Muscle of leg (tissue), 11 donors: Measurements from ENCODE around the gene KICS2. TPM values are rescaled to one million over a fixed set of nuclear protein-coding genes. Genes with fewer than 3 reads are reported as not detected.

Experiments used
- DNase-seq: peaks from one replicate; pipeline ENCODE4 v3.0.0; 2013
- H3K27ac ChIP-seq: one replicate; pipeline ENCODE4 v1.5.1; 2013; ENCODE audit warnings: mild to moderate bottlenecking, low read length, control low read depth
- H3K27me3 ChIP-seq: one replicate; pipeline ENCODE4 v1.6.1; 2013; ENCODE audit warnings: low read length; ENCODE audit not compliant: control insufficient read depth, insufficient read depth
- H3K36me3 ChIP-seq: one replicate; pipeline ENCODE4 v1.6.1; 2013; ENCODE audit warnings: low read length; ENCODE audit not compliant: control insufficient read depth, insufficient read depth
- H3K4me1 ChIP-seq: one replicate; pipeline ENCODE4 v1.6.1; 2013; ENCODE audit warnings: low read length; ENCODE audit not compliant: control insufficient read depth, insufficient read depth
- H3K4me3 ChIP-seq: one replicate; pipeline ENCODE4 v1.5.1; 2013; ENCODE audit warnings: low read length, control low read depth
- H3K9me3 ChIP-seq: replicated peaks from 2 replicates; pipeline ENCODE4 v1.6.1; 2013; ENCODE audit warnings: low read depth, low read length; ENCODE audit not compliant: control insufficient read depth
- WGBS: methylation state at CpG from one replicate; pipeline ENCODE4 v1.1.5; 2013; ENCODE audit warnings: missing lambda C conversion rate; ENCODE audit not compliant: insufficient coverage; 5-methylcytosine and 5-hydroxymethylcytosine counted together
- polyA plus RNA-seq, 8 donors: library from polyadenylated mRNA; unstranded; fragments of 120-200 nt; gene quantifications; one replicate each; pipeline versions ENCODE4 v1.2.1 to v1.2.3, GENCODE V29; 2013; ENCODE audit warnings: inconsistent platforms in 1 of 8, low replicate concordance in 1 of 8; ENCODE audit not compliant: insufficient read length in 8 of 8, insufficient read depth in 1 of 8
- total RNA-seq: library from RNA; stranded (reverse); fragments of 120-200 nt; gene quantifications from one replicate; pipeline ENCODE4 v1.2.4, GENCODE V29; 2013

KICS2 gene
- total and polyA plus RNA-seq, 9 donors: 2.1 to 3.9 (median 2.9) TPM

DNA sequence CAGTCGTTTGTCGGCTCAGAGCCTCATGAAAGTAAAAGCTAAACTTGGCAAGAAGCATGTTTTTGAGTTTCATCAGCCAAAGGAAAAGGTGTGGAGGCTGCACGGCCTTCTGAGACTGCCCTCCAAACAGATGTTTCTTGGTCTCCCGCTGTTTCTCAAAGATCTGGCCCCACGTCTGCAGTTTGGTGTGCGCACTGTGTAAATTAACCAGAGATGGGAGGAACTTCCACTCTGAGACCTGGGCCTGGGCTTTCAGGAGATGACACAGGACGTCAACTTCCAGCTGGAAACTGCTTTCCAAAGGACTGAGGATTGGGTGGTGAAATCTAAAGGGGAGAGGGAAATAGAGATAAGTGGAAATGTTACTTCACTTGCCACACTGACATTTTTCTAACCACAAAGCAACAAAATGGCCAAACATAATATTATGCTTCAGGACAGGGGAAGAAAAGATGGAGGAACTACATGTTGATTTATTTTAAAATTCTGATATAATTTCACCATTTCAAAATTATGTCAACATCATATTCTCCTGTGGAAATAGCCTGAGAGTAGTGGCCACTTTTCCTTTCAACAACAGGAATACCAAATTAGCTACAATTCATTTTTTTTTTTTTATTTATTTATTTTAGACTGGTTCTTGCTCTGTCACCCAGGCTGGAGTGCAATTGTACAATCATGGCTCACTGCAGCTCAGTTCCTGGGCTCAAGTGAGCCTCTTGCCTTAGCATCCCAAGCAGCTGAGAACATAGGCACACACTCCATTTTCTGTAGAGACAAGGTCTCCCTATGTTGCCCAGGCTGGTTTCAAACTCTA lies 27.6 kb downstream of the KICS2 start:
- Histone ChIP-seq H3K27me3 (no peaks in the 10 kb centered on the region), H3K4me1 (no peaks in the 10 kb centered on the region), H3K9me3 (no peaks in the 10 kb centered on the region), H3K4me3 (no peak overlapping the region), H3K36me3 (peaks cover 8% of the 10 kb centered on the region), H3K27ac (no peak overlapping the region)
- no peak for DNase-seq
- WGBS: 75% methylated on average over 6 of the region's 7 CpGs

DNA sequence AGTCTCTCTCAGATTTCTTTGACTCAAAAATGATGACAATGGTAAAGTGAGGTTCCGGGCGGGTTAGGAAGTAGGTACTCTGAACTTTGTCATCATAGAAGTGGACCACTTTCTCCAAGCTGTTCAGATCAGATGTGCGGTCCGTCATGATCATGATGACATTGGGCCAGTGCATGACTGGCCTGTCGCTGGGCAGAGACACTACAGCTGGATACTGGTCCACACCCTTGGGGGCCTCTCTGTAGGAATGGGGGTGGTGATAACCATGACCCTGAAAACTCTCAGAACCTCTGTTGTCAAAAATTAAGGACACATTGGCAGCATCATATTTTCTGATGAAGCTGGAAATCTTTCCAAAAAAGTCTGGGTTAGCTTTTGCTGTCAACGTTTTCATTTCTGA lies 28.2 kb downstream of the KICS2 start:
- Histone ChIP-seq H3K27ac (no peak overlapping the region), H3K4me3 (no peak overlapping the region), H3K9me3 (no peaks in the 10 kb centered on the region), H3K36me3 (peaks cover 8% of the 10 kb centered on the region), H3K4me1 (no peaks in the 10 kb centered on the region), H3K27me3 (no peaks in the 10 kb centered on the region)
- 95% methylated on average over 6 of the region's 6 CpGs for WGBS
- DNase-seq: no peak

GRCh38 chr12:64192644-64193444 lies 29.3 kb downstream of the KICS2 start:
- H3K9me3 ChIP-seq: no peaks in the 10 kb centered on the region
- H3K36me3 ChIP-seq: peaks cover 8% of the 10 kb centered on the region
- no peaks in the 10 kb centered on the region for H3K4me1 ChIP-seq
- H3K27ac ChIP-seq: no peak overlapping the region
- DNase-seq: no peak
- WGBS: 93% methylated on average over 2 of the region's 7 CpGs
- no peaks in the 10 kb centered on the region for H3K27me3 ChIP-seq
- no peak overlapping the region for H3K4me3 ChIP-seq

DNA sequence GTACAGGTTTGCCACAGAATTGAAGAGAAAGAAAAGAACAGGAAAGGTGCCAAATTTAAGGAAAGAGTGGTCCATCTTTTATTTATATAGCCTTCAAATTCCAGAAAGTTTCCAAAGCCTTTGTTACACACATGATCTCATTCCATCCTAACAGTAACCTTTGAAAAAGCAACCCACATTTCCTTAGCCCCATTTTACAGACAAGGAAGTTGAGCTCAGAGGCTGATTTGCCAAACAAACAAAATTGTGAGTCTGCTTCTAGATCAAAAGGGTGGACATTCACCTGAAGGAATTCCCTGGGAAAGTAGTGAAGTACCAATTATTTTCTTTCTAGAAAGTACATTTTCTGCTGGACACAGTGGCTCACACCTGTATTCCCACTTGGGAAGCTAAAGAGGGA lies 32.0 kb downstream of the KICS2 start:
- no peak overlapping the region for H3K27ac ChIP-seq
- DNase-seq: no peak
- no peaks in the 10 kb centered on the region for H3K27me3 ChIP-seq
- H3K36me3 ChIP-seq: peaks cover 8% of the 10 kb centered on the region
- H3K4me1 ChIP-seq: no peaks in the 10 kb centered on the region
- H3K4me3 ChIP-seq: no peak overlapping the region
- no peaks in the 10 kb centered on the region for H3K9me3 ChIP-seq

- H3K9me3 ChIP-seq: no peaks in the 10 kb centered on the region
- H3K27me3 ChIP-seq: no peaks in the 10 kb centered on the region
- H3K36me3 ChIP-seq: peaks cover 8% of the 10 kb centered on the region
- no peak overlapping the region for H3K27ac ChIP-seq
- no peak overlapping the region for H3K4me3 ChIP-seq
- no CpG with 5 or more reads among the region's 1 CpG for WGBS
- no peak for DNase-seq
- H3K4me1 ChIP-seq: no peaks in the 10 kb centered on the region
These were observed 32.6 kb downstream of the KICS2 start for GRCh38 chr12:64189530-64189929.

GRCh38 chr12:64187794-64188193 lies 34.3 kb downstream of the KICS2 start:
- no peak overlapping the region for H3K4me3 ChIP-seq
- H3K9me3 ChIP-seq: no peaks in the 10 kb centered on the region
- no peak overlapping the region for H3K27ac ChIP-seq
- DNase-seq: no peak
- H3K36me3 ChIP-seq: no peaks in the 10 kb centered on the region
- H3K4me1 ChIP-seq: no peaks in the 10 kb centered on the region
- WGBS: no CpG with 5 or more reads among the region's 2 CpGs
- no peaks in the 10 kb centered on the region for H3K27me3 ChIP-seq

- H3K9me3 ChIP-seq: no peaks in the 10 kb centered on the region
- DNase-seq: no peak
These were observed 34.7 kb downstream of the KICS2 start for GRCh38 chr12:64187370-64187769.

GRCh38 chr12:64186789-64187188 lies 35.3 kb downstream of the KICS2 start:
- no peak overlapping the region for H3K27ac ChIP-seq
- H3K4me3 ChIP-seq: no peak overlapping the region
- 100% methylated on average over 2 of the region's 2 CpGs for WGBS

More at GRCh38 chr12:64187370-64187769, 34.7 kb downstream of the KICS2 start:
- H3K27ac ChIP-seq: no peak overlapping the region
- H3K27me3 ChIP-seq: no peaks in the 10 kb centered on the region
- H3K36me3 ChIP-seq: no peaks in the 10 kb centered on the region
- 57% methylated on average over 1 of the region's 3 CpGs for WGBS
- H3K4me1 ChIP-seq: no peaks in the 10 kb centered on the region
- no peak overlapping the region for H3K4me3 ChIP-seq

DNA sequence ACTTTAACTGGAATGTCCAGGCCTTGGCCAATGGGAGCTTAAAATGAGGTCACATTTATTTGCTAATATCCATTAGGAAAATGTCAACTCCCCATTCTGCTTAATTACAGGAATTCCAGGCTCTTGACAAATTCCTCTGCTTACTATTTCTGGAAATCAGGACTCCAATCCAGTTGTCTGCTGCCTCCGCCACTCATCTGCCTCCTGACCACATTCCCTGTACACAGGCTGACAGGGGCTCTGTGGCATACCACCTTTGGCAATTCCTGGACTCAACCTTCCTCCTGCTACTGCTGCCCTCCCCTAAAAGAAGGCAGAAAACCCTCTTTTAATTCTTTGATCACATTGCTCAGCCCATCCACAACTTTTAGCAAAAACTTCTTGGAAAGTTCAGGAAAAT lies 37.9 kb downstream of the KICS2 start:
- no peaks in the 10 kb centered on the region for H3K27me3 ChIP-seq
- no peak for DNase-seq
- no peaks in the 10 kb centered on the region for H3K9me3 ChIP-seq
- no peaks in the 10 kb centered on the region for H3K36me3 ChIP-seq
- 100% methylated on average over 1 of the region's 1 CpG for WGBS
- H3K27ac ChIP-seq: no peak overlapping the region
- H3K4me1 ChIP-seq: no peaks in the 10 kb centered on the region
- no peak overlapping the region for H3K4me3 ChIP-seq

More at GRCh38 chr12:64186789-64187188, 35.3 kb downstream of the KICS2 start:
- H3K36me3 ChIP-seq: no peaks in the 10 kb centered on the region
- no peak for DNase-seq
- no peaks in the 10 kb centered on the region for H3K27me3 ChIP-seq
- H3K9me3 ChIP-seq: no peaks in the 10 kb centered on the region
- H3K4me1 ChIP-seq: no peaks in the 10 kb centered on the region

- peak; percentile 89 for DNase-seq
These were observed 40.4 kb downstream of the KICS2 start for GRCh38 chr12:64181430-64182291.

More at GRCh38 chr12:64181430-64182291, 40.4 kb downstream of the KICS2 start:
- Histone ChIP-seq H3K27me3 (no peaks in the 10 kb centered on the region), H3K4me1 (no peaks in the 10 kb centered on the region), H3K4me3 (no peak overlapping the region), H3K27ac (no peak overlapping the region), H3K36me3 (no peaks in the 10 kb centered on the region), H3K9me3 (no peaks in the 10 kb centered on the region)
- 20% methylated on average over 2 of the region's 3 CpGs for WGBS
